HFF-Myc (cell line): ENCODE data around the gene CLEC4D.
"Not testable (repeated sequence)": the region's sequence is repeated elsewhere in the genome, so short reads cannot be mapped to it uniquely, and the experiment has no call there.

Experiments used
- DNase-seq: peaks from one replicate; pipeline ENCODE4 v3.0.0-alpha.2; 2011; ENCODE audit warnings: low read depth; ENCODE audit errors: extremely low read depth
- H3K4me3 ChIP-seq: replicated peaks from 2 replicates; pipeline ENCODE4 v1.5.1; 2011; ENCODE audit warnings: low read depth, mild to moderate bottlenecking, control low read depth, low read length
- CTCF ChIP-seq: IDR thresholded peaks from 2 replicates; pipeline ENCODE4 v1.5.1; 2012; ENCODE audit warnings: mild to moderate bottlenecking, low read depth, low read length, control low read depth; ENCODE audit errors: missing control alignments

Gene CLEC4D

GRCh38 chr12:8561011-8561410, 47.7 kb downstream of the CLEC4D start:
- no peak for TF ChIP-seq CTCF
- no peak for DNase-seq
- H3K4me3 ChIP-seq: no peak overlapping the region

GRCh38 chr12:8562310-8562709, 49.0 kb downstream of the CLEC4D start:
- peak; percentile 27 for TF ChIP-seq CTCF
- DNase-seq: no peak
- no peak overlapping the region for H3K4me3 ChIP-seq

- no peak for TF ChIP-seq CTCF
- H3K4me3 ChIP-seq: no peak overlapping the region
- no peak for DNase-seq
These were observed 50.1 kb downstream of the CLEC4D start for GRCh38 chr12:8563356-8563755.

- DNase-seq: no peak
- TF ChIP-seq CTCF: no peak
- H3K4me3 ChIP-seq: no peak overlapping the region
These were observed 51.4 kb downstream of the CLEC4D start for GRCh38 chr12:8564656-8565055.

GRCh38 chr12:8566052-8566451, 52.7 kb downstream of the CLEC4D start:
- DNase-seq, H3K4me3 ChIP-seq: not testable (repeated sequence)

- H3K4me3 ChIP-seq: no peak overlapping the region
- DNase-seq: no peak
- no peak for TF ChIP-seq CTCF
These were observed 53.2 kb downstream of the CLEC4D start for GRCh38 chr12:8566525-8566924.
